Keratinocyte (primary cell): ENCODE data around the gene WBP1L. TPM values are rescaled to one million over a fixed set of nuclear protein-coding genes. Genes with fewer than 3 reads are reported as not detected.

Source experiments
- DNase-seq: peaks from one replicate; pipeline ENCODE4 v3.0.0-alpha.2; 2011; ENCODE audit warnings: low read depth, missing footprints, low spot score
- FAIRE-seq: peaks from 2 replicates; lab custom pipeline; 2011; peaks lifted over from hg19 to GRCh38; lab: Jason Lieb, UNC
- H2AFZ ChIP-seq: 2 replicates; pipeline ENCODE4 v1.6.0; 2012; ENCODE audit warnings: low read length, control low read depth, inconsistent platforms; ENCODE audit not compliant: control insufficient read depth
- H3K27ac ChIP-seq: 2 replicates; pipeline ENCODE4 v1.5.1; 2011; ENCODE audit warnings: low read length; ENCODE audit not compliant: control insufficient read depth, insufficient read depth
- H3K27me3 ChIP-seq: 3 replicates; pipeline ENCODE4 v1.6.0; 2011; ENCODE audit warnings: low read length; ENCODE audit not compliant: control insufficient read depth, insufficient read depth; ENCODE audit errors: extremely low read depth
- H3K36me3 ChIP-seq, 2 experiments: 2 replicates in 1 of 2; 3 replicates in 1 of 2; pipeline ENCODE4 v1.5.1; 2011; ENCODE audit warnings: low read length in 2 of 2, mild to moderate bottlenecking in 1 of 2; ENCODE audit not compliant: control insufficient read depth in 2 of 2, insufficient read depth in 2 of 2; ENCODE audit errors: extremely low read depth in 1 of 2
- H3K4me1 ChIP-seq: 3 replicates; pipeline ENCODE4 v1.5.1; 2011; ENCODE audit warnings: low read length; ENCODE audit not compliant: control insufficient read depth, insufficient read depth; ENCODE audit errors: extremely low read depth
- H3K4me2 ChIP-seq: 3 replicates; pipeline ENCODE4 v1.6.0; 2011; ENCODE audit warnings: low read depth, low read length; ENCODE audit not compliant: control insufficient read depth, insufficient read depth; ENCODE audit errors: extremely low read depth
- H3K4me3 ChIP-seq, 3 experiments: fragments of 200-600 bp in 1 of 3; sonication (generic) in 1 of 3; 2 replicates in 2 of 3; 3 replicates in 1 of 3; pipeline ENCODE4 v1.5.1; 2011 to 2016; ENCODE audit warnings: low read length in 3 of 3, mild to moderate bottlenecking in 3 of 3, control low read depth in 2 of 3, inconsistent platforms in 1 of 3, low read depth in 1 of 3, mixed read lengths in 1 of 3, mixed run types in 1 of 3, moderate library complexity in 1 of 3; ENCODE audit not compliant: control insufficient read depth in 2 of 3, insufficient read depth in 2 of 3; ENCODE audit errors: extremely low read depth in 1 of 3
- H3K79me2 ChIP-seq: 2 replicates; pipeline ENCODE4 v1.6.0; 2012; ENCODE audit warnings: low read length; ENCODE audit not compliant: control insufficient read depth, insufficient read depth
- H3K9ac ChIP-seq: 3 replicates; pipeline ENCODE4 v1.6.0; 2011; ENCODE audit warnings: low read length; ENCODE audit not compliant: control insufficient read depth, insufficient read depth; ENCODE audit errors: extremely low read depth
- H3K9me1 ChIP-seq: 3 replicates; pipeline ENCODE4 v1.6.0; 2011; ENCODE audit warnings: low read length; ENCODE audit not compliant: control insufficient read depth, insufficient read depth; ENCODE audit errors: extremely low read depth
- H3K9me3 ChIP-seq: 2 replicates; pipeline ENCODE4 v1.5.1; 2012; ENCODE audit warnings: low read depth, low read length; ENCODE audit not compliant: control insufficient read depth
- H4K20me1 ChIP-seq: 3 replicates; pipeline ENCODE4 v1.6.0; 2011; ENCODE audit warnings: low read length; ENCODE audit not compliant: control insufficient read depth, insufficient read depth; ENCODE audit errors: extremely low read depth
- CTCF ChIP-seq, 3 experiments: IDR thresholded peaks in 1 of 3; conservative IDR thresholded peaks in 1 of 3; optimal IDR thresholded peaks in 1 of 3; 2 replicates in 2 of 3; 3 replicates in 1 of 3; pipeline versions ENCODE3 to v1.5.1; 2011; ENCODE audit warnings: low read length in 3 of 3, mild to moderate bottlenecking in 3 of 3, moderate library complexity in 2 of 3, control low read depth in 1 of 3, inconsistent platforms in 1 of 3; ENCODE audit not compliant: insufficient read depth in 2 of 3; ENCODE audit errors: extremely low read depth in 1 of 3
- EZH2 ChIP-seq: IDR thresholded peaks from one replicate; pipeline ENCODE4 v1.6.1; 2012; ENCODE audit warnings: inconsistent platforms, mild to moderate bottlenecking, low read length, moderate library complexity
- dilution Hi-C: fragments of 300-500 bp; cut with MboI; formaldehyde crosslinking; loops from one replicate; pipeline ENCODE4 v1.7.0; 2020; ENCODE audit warnings: low sequenced_read_pairs; ENCODE audit not compliant: extremely low pct_ligation_motif_present
- polyA plus RNA-seq, 5 experiments: library from polyadenylated mRNA; depleted of rRNA in 3 of 5; stranded (reverse) in 3 of 5; stranded (forward) in 1 of 5; unstranded in 1 of 5; fragments of >200 nt; gene quantifications; 1 replicate in 1 of 5; 2 replicates in 3 of 5; 3 replicates in 1 of 5; pipeline versions ENCODE4 v1.2.1 to v1.2.3, GENCODE V29; 2011 to 2012; ENCODE audit warnings: missing spikeins in 2 of 5, low read depth in 1 of 5, low replicate concordance in 1 of 5

The WBP1L gene
- polyA plus RNA-seq, 1 donor (not counting 4 experiments of a cell fraction or from before 2014, with no cell fraction given), result 24.3 TPM

DNA sequence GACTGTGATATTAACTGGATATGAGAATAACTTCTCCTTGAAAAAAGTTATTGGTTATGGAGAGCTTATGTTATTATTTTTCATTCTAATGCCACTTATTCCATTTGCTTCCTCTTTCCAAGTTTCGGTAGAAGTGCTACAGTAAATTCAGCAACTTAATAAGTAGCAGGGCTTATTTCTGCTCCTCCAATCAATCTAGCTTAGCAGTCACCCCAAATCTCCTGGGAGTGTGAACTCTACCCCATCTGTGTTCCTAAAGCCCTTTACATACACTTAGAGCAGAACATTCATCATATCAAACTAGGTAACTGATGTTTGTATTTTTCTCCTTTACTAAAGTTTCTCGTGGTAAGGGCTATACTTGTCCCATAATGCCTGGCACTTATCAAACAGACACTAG, 38.2 kb upstream of the WBP1L start:
- dilution Hi-C loops, result no loop called here
- Histone ChIP-seq H3K79me2 (no peaks in the 10 kb centered on the region), H3K4me3 (no peak overlapping the region), H3K9me1 (no peaks in the 10 kb centered on the region), H3K27me3 (no peaks in the 10 kb centered on the region), H3K4me1 (peaks cover 1% of the 10 kb centered on the region), H2AFZ (no peak overlapping the region), H3K9ac (no peak overlapping the region), H3K36me3 (no peaks in the 10 kb centered on the region), H3K9me3 (no peaks in the 10 kb centered on the region), H4K20me1 (no peaks in the 10 kb centered on the region), H3K27ac (no peak overlapping the region), H3K4me2 (no peak overlapping the region)
- FAIRE-seq (no peak), DNase-seq (no peak)
- TF ChIP-seq EZH2 (no peak), CTCF (optimal IDR thresholded peaks at IDR 0.05 in 1 of 3, IDR thresholded peaks at IDR 0.05 in 1 of 3, conservative IDR thresholded peaks at IDR 0.05 in 1 of 3; ENCODE audit: extremely low read depth in 1 of 3, insufficient read depth in 2 of 3, low read length in 3 of 3) (no peak)

DNA sequence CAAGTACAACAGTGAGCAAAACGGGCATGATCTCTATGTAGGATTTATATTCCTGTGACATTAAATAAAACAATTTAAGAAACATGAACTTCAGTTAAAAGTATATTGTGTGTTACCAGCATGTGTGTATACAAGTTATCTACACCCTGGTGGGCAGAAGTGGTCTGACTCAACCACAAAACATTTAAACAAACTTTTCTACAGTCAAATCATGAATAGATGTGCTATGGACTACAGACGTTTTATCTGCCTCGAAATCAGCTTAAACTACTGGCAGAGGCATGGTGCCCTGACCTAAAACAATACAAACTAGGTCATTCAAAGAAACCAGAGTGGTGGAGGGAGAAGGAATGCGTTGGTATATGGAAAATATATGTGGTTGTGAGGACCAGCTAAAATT, 33.1 kb upstream of the WBP1L start:
- H3K4me1 ChIP-seq, result peaks cover 14% of the 10 kb centered on the region
- DNase-seq (no peak), FAIRE-seq (no peak)
- H3K79me2 ChIP-seq, result peaks cover 16% of the 10 kb centered on the region
- H3K9me1 ChIP-seq, result no peaks in the 10 kb centered on the region
- H3K36me3 ChIP-seq, result no peaks in the 10 kb centered on the region
- no peak overlapping the region for H3K9ac ChIP-seq
- TF ChIP-seq EZH2 (no peak), CTCF (optimal IDR thresholded peaks at IDR 0.05 in 1 of 3, IDR thresholded peaks at IDR 0.05 in 1 of 3, conservative IDR thresholded peaks at IDR 0.05 in 1 of 3; ENCODE audit: extremely low read depth in 1 of 3, insufficient read depth in 2 of 3, low read length in 3 of 3) (no peak)
- no peaks in the 10 kb centered on the region for H3K9me3 ChIP-seq
- no peak overlapping the region for H3K4me3 ChIP-seq
- no peak overlapping the region for H3K27ac ChIP-seq
- no peak overlapping the region for H3K4me2 ChIP-seq
- no peak overlapping the region for H2AFZ ChIP-seq
- H4K20me1 ChIP-seq, result no peaks in the 10 kb centered on the region
- no peaks in the 10 kb centered on the region for H3K27me3 ChIP-seq
- dilution Hi-C loops, result no loop called here
